Measurements from ENCODE around the gene PPP3R2. TPM values are rescaled to one million over a fixed set of nuclear protein-coding genes. Genes with fewer than 3 reads are reported as not detected.

PPP3R2 gene
- total RNA-seq, 1 experiment from 2014 or later = not detected

GRCh38 chr9:101593345-101593744 is 1.4 kb downstream of the PPP3R2 start:
- Histone ChIP-seq H2AFZ (ENCODE audit: low read length) (no peak overlapping the region), H3F3A (ENCODE audit: low read length, unreplicated experiment) (no peaks in the 10 kb centered on the region), H3K9me2 (replicated peaks; ENCODE audit: low read length) (no peaks in the 10 kb centered on the region), H3K4me2 (ENCODE audit: low read length) (no peak overlapping the region), H3K4me1 (ENCODE audit: insufficient read depth, low read length) (peaks cover 3% of the 10 kb centered on the region; the same call in 1 of the 2 replicates), H3K4me3 (ENCODE audit: low read length) (no peak overlapping the region), H3K27me3 (ENCODE audit: low read length) (peaks cover 12% of the 10 kb centered on the region; the same call in 1 of the 2 replicates), H3K27ac (ENCODE audit: low read length) (no peak overlapping the region), H3K36me3 (ENCODE audit: low read depth, low read length) (no peaks in the 10 kb centered on the region), H3K9ac (ENCODE audit: low read length) (no peak overlapping the region), H3K9me3 (ENCODE audit: low read length) (no peaks in the 10 kb centered on the region), H4K20me1 (ENCODE audit: low read length) (no peaks in the 10 kb centered on the region), H3K79me2 (ENCODE audit: low read length) (no peaks in the 10 kb centered on the region)
- POLR2A ChIA-PET (ENCODE audit: unreplicated experiment) = no interaction called here
- intact Hi-C loops (cut with micrococcal nuclease) = no loop called here
- ATAC-seq (no peak), DNase-seq (no peak)
- CTCF ChIA-PET = no interaction called here
- BruUV-seq (replicated peaks) = no TSS peak
- no peak for TF ChIP-seq CTCF (conservative IDR thresholded peaks at IDR 0.05; ENCODE audit: low read depth, low read length)
- no peak for TF ChIP-seq EZH2phosphoT487 (IDR thresholded peaks at IDR 0.05; ENCODE audit: borderline replicate concordance, low read length)
- no peak for TF ChIP-seq EZH2 (IDR thresholded peaks at IDR 0.05; ENCODE audit: low read length, unreplicated experiment)

GRCh38 chr9:101592788-101593187 is 2.0 kb downstream of the PPP3R2 start:
- no peak for ATAC-seq

More at GRCh38 chr9:101592788-101593187, 2.0 kb downstream of the PPP3R2 start:
- ChIA-PET POLR2A (ENCODE audit: unreplicated experiment) (no interaction called here), CTCF (no interaction called here)
- BruUV-seq (replicated peaks) = no TSS peak
- DNase-seq = no peak
- Histone ChIP-seq H3K9me2 (replicated peaks; ENCODE audit: low read length) (no peaks in the 10 kb centered on the region), H3F3A (ENCODE audit: low read length, unreplicated experiment) (no peaks in the 10 kb centered on the region), H3K4me2 (ENCODE audit: low read length) (no peak overlapping the region), H3K27me3 (ENCODE audit: low read length) (peaks cover 12% of the 10 kb centered on the region; the same call in 1 of the 2 replicates), H3K4me1 (ENCODE audit: insufficient read depth, low read length) (peaks cover 3% of the 10 kb centered on the region; the same call in 1 of the 2 replicates), H3K9me3 (ENCODE audit: low read length) (no peaks in the 10 kb centered on the region), H3K36me3 (ENCODE audit: low read depth, low read length) (no peaks in the 10 kb centered on the region), H3K27ac (ENCODE audit: low read length) (no peak overlapping the region), H2AFZ (ENCODE audit: low read length) (no peak overlapping the region), H3K4me3 (ENCODE audit: low read length) (no peak overlapping the region), H4K20me1 (ENCODE audit: low read length) (no peaks in the 10 kb centered on the region), H3K79me2 (ENCODE audit: low read length) (no peaks in the 10 kb centered on the region), H3K9ac (ENCODE audit: low read length) (no peak overlapping the region)
- intact Hi-C loops (cut with micrococcal nuclease) = no loop called here
- no peak for TF ChIP-seq CTCF (conservative IDR thresholded peaks at IDR 0.05; ENCODE audit: low read depth, low read length)
- TF ChIP-seq EZH2 (IDR thresholded peaks at IDR 0.05; ENCODE audit: low read length, unreplicated experiment) = no peak
- TF ChIP-seq EZH2phosphoT487 (IDR thresholded peaks at IDR 0.05; ENCODE audit: borderline replicate concordance, low read length) = no peak

All from PC-3 (cell line).